Activated CD8-positive, alpha-beta memory T cell treated with anti-CD3 and anti-CD28 coated beads, Interleukin-2, amount 50 U/mL, for 1 hour (primary cell): Measurements from ENCODE around the gene SGTA.

Experiments
- DNase-seq: peaks from one replicate; pipeline ENCODE4 v3.0.0-alpha.2; 2020; ENCODE audit errors: extremely low read depth

The SGTA gene

GRCh38 chr19:2755448-2755705, 27.7 kb downstream of the SGTA start:
- DNase-seq: no peak

GRCh38 chr19:2754659-2755447, 28.2 kb downstream of the SGTA start:
- no peak for DNase-seq

GRCh38 chr19:2751438-2751830, 31.6 kb downstream of the SGTA start:
- no peak for DNase-seq

- DNase-seq: no peak
Observed at GRCh38 chr19:2750808-2751437, 32.1 kb downstream of the SGTA start.

- DNase-seq: no peak
Observed at GRCh38 chr19:2747349-2747748, 35.7 kb downstream of the SGTA start.

GRCh38 chr19:2744113-2744512, 39.0 kb downstream of the SGTA start:
- no peak for DNase-seq

- DNase-seq: no peak
Observed at GRCh38 chr19:2743099-2743498, 40.0 kb downstream of the SGTA start.

GRCh38 chr19:2740314-2740656, 42.8 kb downstream of the SGTA start:
- DNase-seq: no peak

GRCh38 chr19:2739602-2740313, 43.3 kb downstream of the SGTA start, which contains the start of gene SLC39A3:
Gene SLC39A3 (minus strand): TSS chr19:2740017. CDS start chr19:2737257, 2,760 bp downstream.
- peak; percentile 95 for DNase-seq

- DNase-seq: no peak
Observed at GRCh38 chr19:2736550-2737190, 46.4 kb downstream of the SGTA start.

GRCh38 chr19:2735374-2735773, 47.7 kb downstream of the SGTA start:
- no peak for DNase-seq

- no peak for DNase-seq
Observed at GRCh38 chr19:2734589-2735288, 48.3 kb downstream of the SGTA start.

GRCh38 chr19:2733930-2734588, 49.0 kb downstream of the SGTA start:
- no peak for DNase-seq

GRCh38 chr19:2732883-2733282, 50.2 kb downstream of the SGTA start:
- DNase-seq: no peak

- no peak for DNase-seq
Observed at GRCh38 chr19:2732157-2732725, 50.8 kb downstream of the SGTA start.

- no peak for DNase-seq
Observed at GRCh38 chr19:2731181-2731995, 51.7 kb downstream of the SGTA start.

GRCh38 chr19:2729943-2730818, 52.9 kb downstream of the SGTA start:
- no peak for DNase-seq

- no peak for DNase-seq
Observed at GRCh38 chr19:2728783-2729387, 54.2 kb downstream of the SGTA start.

- DNase-seq: no peak
Observed at GRCh38 chr19:2727640-2727944, 55.5 kb downstream of the SGTA start.
